Gastrocnemius medialis (tissue), 4 donors: ENCODE results near the gene FAR1. TPM values are rescaled to one million over a fixed set of nuclear protein-coding genes. Genes with fewer than 3 reads are reported as not detected.

Source experiments
- ATAC-seq, 2 donors: fragments of 150-250 bp; one replicate each; pipeline ENCODE4 v1.9.1; 2016
- DNase-seq, 2 donors: peaks; one replicate each; pipeline ENCODE4 v3.0.0-alpha.2; 2019
- H3K27ac ChIP-seq, 4 donors: fragments of 200-600 bp; sonication (generic); 1 replicate in 1 of 4; 2 replicates in 3 of 4; pipeline ENCODE4 v1.5.1; 2016 to 2018; ENCODE audit warnings: mild to moderate bottlenecking in 2 of 4, moderate library complexity in 1 of 4
- H3K27me3 ChIP-seq, 3 donors: fragments of 200-600 bp; sonication (generic) in 2 of 3; 1 replicate in 1 of 3; 2 replicates in 2 of 3; pipeline versions ENCODE4 v1.5.1 to v1.6.0; 2016 to 2019; ENCODE audit warnings: mild to moderate bottlenecking in 1 of 3, moderate library complexity in 1 of 3
- H3K36me3 ChIP-seq, 2 donors: fragments of 200-600 bp; sonication (generic) in 1 of 2; one replicate each; pipeline ENCODE4 v1.5.1; 2017 to 2018
- H3K4me1 ChIP-seq, 2 donors: fragments of 200-600 bp; sonication (generic) in 1 of 2; one replicate each; pipeline ENCODE4 v1.5.1; 2016 to 2017; ENCODE audit warnings: mild to moderate bottlenecking in 2 of 2
- H3K4me3 ChIP-seq, 4 donors: fragments of 200-600 bp; sonication (generic) in 3 of 4; 1 replicate in 1 of 4; 2 replicates in 3 of 4; pipeline ENCODE4 v1.5.1; 2016 to 2019; ENCODE audit warnings: mild to moderate bottlenecking in 2 of 4
- H3K9me3 ChIP-seq, 3 donors: fragments of 200-600 bp; sonication (generic) in 2 of 3; 1 replicate in 1 of 3; 2 replicates in 2 of 3; pipeline ENCODE4 v1.5.1; 2016 to 2019
- CTCF ChIP-seq, 5 experiments: fragments of 450-650 bp in 3 of 5; fragments of 200-600 bp in 2 of 5; sonication (generic) in 2 of 5; IDR thresholded peaks in 4 of 5; conservative IDR thresholded peaks in 1 of 5; 1 replicate in 4 of 5; 2 replicates in 1 of 5; pipeline ENCODE4 v1.5.1; 2016 to 2019; ENCODE audit warnings: antibody characterized with exemption in 5 of 5, mild to moderate bottlenecking in 3 of 5, moderate library complexity in 3 of 5
- POLR2A ChIP-seq, 2 donors: fragments of 450-650 bp; IDR thresholded peaks; one replicate each; pipeline ENCODE4 v1.6.1; 2017; ENCODE audit warnings: antibody characterized with exemption in 2 of 2, mild to moderate bottlenecking in 2 of 2, moderate library complexity in 2 of 2
- in situ Hi-C, 4 donors: fragments of 200-750 bp; cut with MboI; loops; one replicate each; pipeline versions ENCODE4 v1.15.0 to v1.8.0; 2017; ENCODE audit warnings: low sequenced_read_pairs in 4 of 4
- intact Hi-C: fragments of 100-400 bp; cut with DNase I; formaldehyde crosslinking; loops from one replicate; pipeline ENCODE4 v1.15.1; 2023; ENCODE audit warnings: low total_unique reads
- total RNA-seq, 4 donors: library from RNA; depleted of rRNA; stranded (reverse); fragments of >200 nt; gene quantifications; one replicate each; pipeline versions ENCODE4 v1.1.0 to v1.2.3, GENCODE V29; 2016

FAR1 gene
- total RNA-seq, 4 donors from 2014 or later, result 18.2 to 24.4 (median 21.3) TPM

- ATAC-seq, result no peak
- intact Hi-C loops (no loop called here), in situ Hi-C loops (no loop called here)
- TF ChIP-seq CTCF (IDR thresholded peaks at IDR 0.05 in 4 of 5, conservative IDR thresholded peaks at IDR 0.05 in 1 of 5), result no peak
- no peak for TF ChIP-seq POLR2A (IDR thresholded peaks at IDR 0.05)
- no peaks in the 10 kb centered on the region for H3K4me1 ChIP-seq
- no peak overlapping the region for H3K4me3 ChIP-seq
- no peaks in the 10 kb centered on the region for H3K9me3 ChIP-seq
- no peaks in the 10 kb centered on the region for H3K27me3 ChIP-seq
- DNase-seq, result no peak
- no peak overlapping the region for H3K27ac ChIP-seq
- peaks cover 0 to 37% of the 10 kb centered on the region in 2 donors for H3K36me3 ChIP-seq
These were observed 37.2 kb downstream of the FAR1 start for GRCh38 chr11:13705710-13706109.

GRCh38 chr11:13713982-13714381, 45.5 kb downstream of the FAR1 start:
- intact Hi-C loops (no loop called here), in situ Hi-C loops (no loop called here)
- H3K9me3 ChIP-seq, result no peaks in the 10 kb centered on the region
- TF ChIP-seq POLR2A (IDR thresholded peaks at IDR 0.05), result no peak
- no peak for TF ChIP-seq CTCF (IDR thresholded peaks at IDR 0.05 in 4 of 5, conservative IDR thresholded peaks at IDR 0.05 in 1 of 5)
- peaks cover 0 to 69% of the 10 kb centered on the region in 2 donors for H3K36me3 ChIP-seq
- ATAC-seq (no peak), DNase-seq (no peak)
- no peaks in the 10 kb centered on the region for H3K4me1 ChIP-seq
- H3K27ac ChIP-seq, result no peak overlapping the region
- H3K27me3 ChIP-seq, result no peaks in the 10 kb centered on the region
- H3K4me3 ChIP-seq, result no peak overlapping the region

GRCh38 chr11:13717331-13717730, 48.9 kb downstream of the FAR1 start:
- intact Hi-C loops, result no loop called here
- Histone ChIP-seq H3K36me3 (peaks cover 0 to 48% of the 10 kb centered on the region in 2 donors), H3K27ac (no peak overlapping the region), H3K9me3 (no peaks in the 10 kb centered on the region), H3K4me3 (no peak overlapping the region), H3K4me1 (no peaks in the 10 kb centered on the region), H3K27me3 (no peaks in the 10 kb centered on the region)
- ATAC-seq (no peak), DNase-seq (no peak)
- in situ Hi-C loops, result no loop called here
- no peak for TF ChIP-seq CTCF (IDR thresholded peaks at IDR 0.05 in 4 of 5, conservative IDR thresholded peaks at IDR 0.05 in 1 of 5)
- no peak for TF ChIP-seq POLR2A (IDR thresholded peaks at IDR 0.05)

- H3K27ac ChIP-seq, result no peak overlapping the region
- H3K4me3 ChIP-seq, result no peak overlapping the region
- H3K36me3 ChIP-seq, result peaks cover 0 to 48% of the 10 kb centered on the region in 2 donors
- no peak for TF ChIP-seq CTCF (IDR thresholded peaks at IDR 0.05 in 4 of 5, conservative IDR thresholded peaks at IDR 0.05 in 1 of 5)
- no peak for TF ChIP-seq POLR2A (IDR thresholded peaks at IDR 0.05)
- intact Hi-C loops, result no loop called here
- no peaks in the 10 kb centered on the region for H3K4me1 ChIP-seq
- DNase-seq (no peak), ATAC-seq (no peak)
- no peaks in the 10 kb centered on the region for H3K9me3 ChIP-seq
- no peaks in the 10 kb centered on the region for H3K27me3 ChIP-seq
- in situ Hi-C loops, result no loop called here
These were observed 49.9 kb downstream of the FAR1 start for GRCh38 chr11:13718394-13718793.

GRCh38 chr11:13720940-13721339, 52.5 kb downstream of the FAR1 start:
- no peak overlapping the region for H3K4me3 ChIP-seq
- in situ Hi-C loops (no loop called here), intact Hi-C loops (no loop called here)
- H3K27ac ChIP-seq, result no peak overlapping the region
- ATAC-seq (no peak), DNase-seq (no peak)
- peaks cover 0 to 25% of the 10 kb centered on the region in 2 donors for H3K36me3 ChIP-seq
- H3K4me1 ChIP-seq, result no peaks in the 10 kb centered on the region
- no peak for TF ChIP-seq CTCF (IDR thresholded peaks at IDR 0.05 in 4 of 5, conservative IDR thresholded peaks at IDR 0.05 in 1 of 5)
- no peak for TF ChIP-seq POLR2A (IDR thresholded peaks at IDR 0.05)
- no peaks in the 10 kb centered on the region for H3K9me3 ChIP-seq
- H3K27me3 ChIP-seq, result no peaks in the 10 kb centered on the region
